Thymus (tissue), 11 donors: ENCODE data around the gene KLRF2. TPM values are rescaled to one million over a fixed set of nuclear protein-coding genes. Genes with fewer than 3 reads are reported as not detected.
"Not testable (repeated sequence)": the region's sequence is repeated elsewhere in the genome, so short reads cannot be mapped to it uniquely, and the experiment has no call there.

Source experiments
- DNase-seq, 9 donors: peaks; one replicate each; pipeline ENCODE4 v3.0.0-alpha.2; 2013; ENCODE audit warnings: low spot score in 9 of 9, low read depth in 6 of 9, missing footprints in 1 of 9
- H3K27ac ChIP-seq, 2 donors: one replicate each; pipeline ENCODE4 v1.5.1; 2013; ENCODE audit warnings: control low read depth in 1 of 2, low read depth in 1 of 2, low read length in 1 of 2, mild to moderate bottlenecking in 1 of 2, moderate library complexity in 1 of 2
- H3K27me3 ChIP-seq, 2 donors: one replicate each; pipeline ENCODE4 v1.5.1; 2013; ENCODE audit warnings: low read length in 1 of 2; ENCODE audit not compliant: control insufficient read depth in 2 of 2, insufficient read depth in 1 of 2
- H3K36me3 ChIP-seq, 2 donors: one replicate each; pipeline ENCODE4 v1.5.1; 2013; ENCODE audit warnings: low read length in 1 of 2, mild to moderate bottlenecking in 1 of 2, moderate library complexity in 1 of 2; ENCODE audit not compliant: control insufficient read depth in 2 of 2, insufficient read depth in 2 of 2
- H3K4me1 ChIP-seq, 2 donors: one replicate each; pipeline ENCODE4 v1.5.1; 2013; ENCODE audit warnings: low read length in 2 of 2; ENCODE audit not compliant: control insufficient read depth in 2 of 2, insufficient read depth in 2 of 2
- H3K4me3 ChIP-seq, 2 donors: one replicate each; pipeline ENCODE4 v1.5.1; 2013; ENCODE audit warnings: low read length in 2 of 2, control low read depth in 1 of 2, mild to moderate bottlenecking in 1 of 2
- H3K9me3 ChIP-seq, 2 donors: one replicate each; pipeline ENCODE4 v1.5.1; 2013; ENCODE audit warnings: low read length in 1 of 2, mild to moderate bottlenecking in 1 of 2; ENCODE audit not compliant: control insufficient read depth in 2 of 2, insufficient read depth in 1 of 2
- WGBS: extraction: QIAGEN DNeasy Blood & Tissue Kit; methylation state at CpG from one replicate; pipeline ENCODE4 v1.1.7; 2013; 5-methylcytosine and 5-hydroxymethylcytosine counted together
- polyA plus RNA-seq: library from polyadenylated mRNA; stranded (reverse); fragments of 200-250 nt; gene quantifications from one replicate; pipeline ENCODE4 v1.2.3, GENCODE V29; 2013
- total RNA-seq: library from RNA; stranded (reverse); fragments of 120-200 nt; gene quantifications from one replicate; pipeline ENCODE4 v1.2.4, GENCODE V29; 2013
- donor health status: healthy.

Gene KLRF2
- total and polyA plus RNA-seq, 2 donors: 0.11 to 0.76 TPM

DNA sequence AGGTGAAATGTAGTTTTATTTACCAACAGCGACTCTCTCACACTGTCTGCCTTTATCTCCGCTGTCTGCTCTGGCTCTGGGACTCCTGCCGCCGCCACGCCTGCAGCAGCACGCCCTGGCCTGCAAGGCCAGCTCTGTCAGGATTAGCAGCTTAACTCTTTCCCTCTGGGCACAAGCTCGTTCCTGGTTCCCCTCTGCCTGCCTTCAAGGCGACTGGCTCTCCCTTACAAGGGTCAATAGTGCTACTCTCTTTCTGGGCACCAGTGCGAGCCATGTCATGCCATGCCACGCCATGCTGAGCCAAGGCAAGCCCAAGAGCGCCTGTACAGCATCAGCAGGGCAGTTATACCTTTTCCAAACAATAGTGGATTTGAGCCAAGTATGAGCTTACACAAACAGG, 8.5 kb upstream of the KLRF2 start:
- Histone ChIP-seq H3K36me3 (no peaks in the 10 kb centered on the region), H3K27ac (no peak overlapping the region), H3K4me3 (no peak overlapping the region), H3K27me3 (no peaks in the 10 kb centered on the region), H3K4me1 (no peaks in the 10 kb centered on the region), H3K9me3 (no peaks in the 10 kb centered on the region)
- no peak for DNase-seq
- 92% methylated on average over 11 of the region's 11 CpGs for WGBS

DNA sequence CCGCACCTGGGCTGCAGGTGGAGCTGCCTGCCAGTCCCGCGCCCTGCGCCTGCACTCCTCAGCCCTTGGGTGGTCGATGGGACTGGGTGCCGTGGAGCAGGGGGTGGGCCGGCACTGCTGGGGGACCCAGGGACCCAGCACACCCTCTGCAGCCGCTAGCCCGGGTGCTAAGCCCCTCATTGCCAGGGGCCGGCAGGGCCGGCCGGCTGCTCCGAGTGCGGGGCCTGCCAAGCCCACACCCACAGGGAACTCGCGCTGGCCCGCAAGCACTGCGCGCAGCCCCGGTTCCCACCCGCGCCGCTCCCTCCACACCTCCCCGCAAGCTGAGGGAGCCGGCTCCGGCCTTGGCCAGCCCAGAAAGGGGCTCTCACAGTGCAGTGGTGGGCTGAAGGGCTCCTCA, 5.2 kb upstream of the KLRF2 start:
- H3K4me3 ChIP-seq, H3K36me3 ChIP-seq, H3K27ac ChIP-seq, H3K27me3 ChIP-seq, H3K9me3 ChIP-seq, H3K4me1 ChIP-seq, DNase-seq: not testable (repeated sequence)
- over 99% methylated on average over 26 of the region's 26 CpGs for WGBS

DNA sequence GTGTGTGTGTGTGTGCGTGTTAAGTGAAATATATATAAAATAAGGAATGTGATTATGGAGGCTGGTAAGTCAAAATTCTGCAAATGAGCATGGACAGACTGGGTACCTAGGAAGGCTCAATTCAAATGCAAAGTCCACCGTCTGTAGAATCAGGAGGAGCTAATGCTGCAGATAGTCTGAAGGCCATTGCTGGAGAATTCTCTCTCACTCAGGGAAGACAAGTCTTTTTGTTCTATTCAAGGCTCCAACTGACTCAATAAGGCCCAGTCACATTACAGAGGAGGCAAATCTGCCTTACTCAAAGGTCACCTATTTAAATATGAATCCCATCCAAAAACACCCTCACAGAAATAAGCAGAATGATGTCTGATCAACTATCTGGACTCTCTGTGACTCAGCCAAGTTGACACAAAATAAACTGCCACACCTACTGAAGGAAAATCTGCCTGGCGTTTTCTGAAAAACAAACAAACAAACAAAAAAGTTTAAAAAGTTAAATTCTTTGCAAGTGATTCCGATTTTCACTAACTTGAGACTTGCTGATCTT, 684 bp upstream of the KLRF2 start:
- Histone ChIP-seq H3K4me1 (no peaks in the 10 kb centered on the region), H3K36me3 (no peaks in the 10 kb centered on the region), H3K4me3 (no peak overlapping the region), H3K27ac (no peak overlapping the region), H3K27me3 (no peaks in the 10 kb centered on the region), H3K9me3 (no peaks in the 10 kb centered on the region)
- WGBS: 97% methylated on average over 4 of the region's 4 CpGs
- no peak for DNase-seq

DNA sequence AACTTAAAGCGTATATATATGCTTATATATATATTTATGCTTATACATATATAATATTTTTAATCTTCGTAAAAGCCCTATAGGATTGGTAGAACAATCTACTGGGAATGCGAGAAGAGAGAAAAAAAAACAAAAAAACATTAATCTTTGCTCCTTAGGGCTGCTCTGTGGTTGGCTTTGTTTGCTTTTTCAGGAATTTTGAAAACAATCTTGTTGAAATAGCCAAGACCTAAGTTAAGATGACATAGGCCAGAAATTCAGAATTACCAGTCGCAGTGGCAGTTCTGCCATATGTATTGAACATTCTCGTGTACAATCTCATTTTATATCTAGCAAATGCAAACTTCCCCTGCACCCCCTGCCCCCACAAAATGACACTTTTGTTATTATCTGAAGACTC, 699 bp downstream of the KLRF2 start:
- no peak overlapping the region for H3K4me3 ChIP-seq
- H3K27me3 ChIP-seq: no peaks in the 10 kb centered on the region
- no peak overlapping the region for H3K27ac ChIP-seq
- 96% methylated on average over 5 of the region's 5 CpGs for WGBS
- H3K36me3 ChIP-seq: no peaks in the 10 kb centered on the region
- H3K9me3 ChIP-seq: no peaks in the 10 kb centered on the region
- H3K4me1 ChIP-seq: no peaks in the 10 kb centered on the region
- DNase-seq: no peak

DNA sequence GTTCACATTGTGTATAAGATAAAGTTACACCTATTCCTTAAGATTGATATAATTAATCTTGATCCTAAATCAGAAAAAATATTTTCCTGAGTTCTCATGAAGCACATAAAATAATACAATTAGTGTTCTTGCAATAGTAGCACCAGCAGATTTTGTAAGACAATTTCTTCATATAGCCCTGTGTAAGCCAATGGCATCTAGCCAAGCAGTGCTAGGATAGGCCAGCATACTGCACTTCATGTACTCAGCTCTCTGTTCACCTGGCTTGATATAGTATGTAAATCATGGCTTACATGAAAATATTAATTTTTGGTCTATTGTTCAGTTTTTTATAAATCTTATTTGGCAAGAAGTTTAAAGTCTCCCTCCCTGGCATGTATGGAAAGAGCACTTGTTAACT, 1.9 kb downstream of the KLRF2 start:
- peaks cover 0 to 3% of the 10 kb centered on the region in 2 donors for H3K9me3 ChIP-seq
- H3K27me3 ChIP-seq: no peaks in the 10 kb centered on the region
- no peak overlapping the region for H3K4me3 ChIP-seq
- no peaks in the 10 kb centered on the region for H3K4me1 ChIP-seq
- H3K27ac ChIP-seq: no peak overlapping the region
- H3K36me3 ChIP-seq: no peaks in the 10 kb centered on the region
- DNase-seq: no peak

DNA sequence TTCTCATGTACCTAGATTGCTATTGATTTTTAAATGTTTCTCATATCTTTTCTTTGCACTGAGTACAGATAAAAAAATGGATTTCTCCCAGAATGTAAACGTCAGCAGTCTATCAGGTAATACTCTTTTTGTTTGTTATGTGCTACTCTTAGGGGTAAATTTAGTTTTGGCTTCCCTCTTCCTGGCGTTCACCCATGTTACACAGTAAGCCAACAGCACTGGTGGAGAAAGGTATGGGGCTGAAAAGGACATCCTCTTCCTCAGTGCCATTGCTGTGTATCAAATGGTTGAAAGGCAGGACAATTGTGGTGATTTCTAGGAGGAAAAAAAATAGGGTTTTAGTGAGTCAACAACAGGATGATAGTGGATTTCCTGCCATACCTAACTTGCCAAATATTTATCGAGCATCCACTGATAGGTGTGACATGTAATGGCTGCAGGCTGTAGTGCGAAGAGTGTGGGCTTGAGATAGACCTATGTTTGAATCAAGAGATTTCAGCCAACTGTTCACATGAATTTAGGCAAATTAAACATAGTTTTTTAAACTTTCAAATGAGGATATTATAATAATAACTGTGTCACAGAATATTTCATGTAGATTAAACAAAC, 7.5 kb downstream of the KLRF2 start:
- DNase-seq: no peak
- H3K36me3 ChIP-seq: no peaks in the 10 kb centered on the region
- no peak overlapping the region for H3K4me3 ChIP-seq
- H3K27me3 ChIP-seq: no peaks in the 10 kb centered on the region
- 82% methylated on average over 4 of the region's 4 CpGs for WGBS
- no peak overlapping the region for H3K27ac ChIP-seq
- H3K4me1 ChIP-seq: no peaks in the 10 kb centered on the region
- peaks cover 0 to 3% of the 10 kb centered on the region in 2 donors for H3K9me3 ChIP-seq

DNA sequence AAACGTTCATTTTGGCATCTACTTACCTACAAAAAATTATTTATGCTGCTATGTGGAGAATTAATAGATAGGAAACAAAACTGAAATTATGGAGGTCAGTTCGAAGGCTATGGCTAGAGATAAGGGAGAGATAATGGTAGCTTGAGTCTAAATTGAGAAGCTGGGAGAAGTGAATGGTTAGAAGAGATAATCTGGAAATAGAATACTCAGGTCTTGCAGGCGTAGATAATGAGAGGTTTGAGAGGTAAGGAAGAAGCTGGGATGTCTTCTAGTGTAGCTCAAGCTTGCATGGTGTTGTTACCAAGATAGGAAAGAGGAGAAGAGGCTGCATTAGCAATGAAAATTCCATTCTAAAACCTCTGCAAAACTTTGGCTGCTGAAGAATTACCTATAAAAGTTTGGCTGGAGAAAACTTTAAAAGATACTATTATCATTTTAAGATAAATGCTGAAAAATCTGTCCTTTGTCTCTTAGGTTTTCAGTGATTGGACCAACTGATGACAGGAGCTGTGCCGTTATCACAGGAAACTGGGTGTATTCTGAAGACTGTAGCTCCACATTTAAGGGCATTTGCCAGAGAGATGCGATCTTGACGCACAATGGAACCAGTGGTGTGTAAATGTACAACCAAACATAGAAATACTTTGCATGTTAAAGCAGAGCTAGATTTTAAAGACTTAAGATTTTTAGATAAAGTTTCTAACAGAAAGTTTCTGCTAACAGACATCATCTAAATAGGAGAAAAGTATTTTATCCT, 14.1 kb downstream of the KLRF2 start:
- no peaks in the 10 kb centered on the region for H3K4me1 ChIP-seq
- no peaks in the 10 kb centered on the region for H3K9me3 ChIP-seq
- no peaks in the 10 kb centered on the region for H3K27me3 ChIP-seq
- H3K27ac ChIP-seq: no peak overlapping the region
- no peak overlapping the region for H3K4me3 ChIP-seq
- 93% methylated on average over 6 of the region's 6 CpGs for WGBS
- no peaks in the 10 kb centered on the region for H3K36me3 ChIP-seq
- no peak for DNase-seq

DNA sequence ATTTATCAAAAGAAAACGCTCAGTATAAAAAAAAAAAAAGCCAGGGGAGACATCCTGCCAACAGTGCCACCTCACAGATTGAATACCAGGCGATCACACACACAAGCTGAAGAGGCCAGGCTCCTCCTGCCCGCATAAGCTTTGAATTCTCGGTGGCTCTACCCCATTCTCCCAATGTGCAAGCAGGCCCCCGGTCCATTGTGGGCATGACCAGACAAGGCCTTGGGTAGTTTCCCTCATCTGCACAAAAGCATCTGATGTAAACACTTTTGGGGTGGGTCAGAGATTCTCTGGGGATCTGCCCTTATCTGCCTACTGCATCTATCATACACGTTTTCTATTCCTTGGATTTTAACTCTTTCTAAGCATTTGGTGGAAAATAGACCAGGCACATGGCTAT, 16.2 kb downstream of the KLRF2 start:
- no peak for DNase-seq
- peaks cover 0 to 6% of the 10 kb centered on the region in 2 donors for H3K9me3 ChIP-seq
- no peaks in the 10 kb centered on the region for H3K36me3 ChIP-seq
- no peak overlapping the region for H3K4me3 ChIP-seq
- H3K27me3 ChIP-seq: no peaks in the 10 kb centered on the region
- H3K27ac ChIP-seq: no peak overlapping the region
- H3K4me1 ChIP-seq: no peaks in the 10 kb centered on the region
- 93% methylated on average over 6 of the region's 6 CpGs for WGBS

DNA sequence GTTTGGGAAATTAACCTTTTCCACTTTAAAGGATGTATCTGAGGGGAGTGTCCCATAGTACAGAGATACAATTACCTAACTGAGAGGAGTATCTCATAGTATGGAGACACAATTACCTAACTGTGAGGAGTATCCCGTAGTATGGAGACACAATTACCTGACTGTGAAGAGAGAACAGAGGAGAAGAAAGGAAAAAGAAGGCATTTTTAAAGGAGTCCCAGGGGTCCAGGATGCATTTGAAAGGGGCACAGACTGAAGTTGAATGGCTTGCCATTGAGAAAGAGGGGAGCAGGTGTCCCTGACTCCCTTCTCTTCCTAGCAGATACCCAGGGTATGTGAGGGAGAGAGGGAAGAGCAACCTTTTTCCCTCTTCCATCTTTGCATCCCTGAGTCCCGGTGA, 17.9 kb downstream of the KLRF2 start:
- WGBS: over 99% methylated on average over 2 of the region's 2 CpGs
- no peak for DNase-seq

More for the DNA sequence above, 17.9 kb downstream of the KLRF2 start:
- Histone ChIP-seq H3K36me3 (no peaks in the 10 kb centered on the region), H3K27me3 (no peaks in the 10 kb centered on the region), H3K4me3 (no peak overlapping the region), H3K27ac (no peak overlapping the region), H3K9me3 (peaks cover 0 to 10% of the 10 kb centered on the region in 2 donors), H3K4me1 (no peaks in the 10 kb centered on the region)
